ENCODE data around the gene CFTR. TPM values are rescaled to one million over a fixed set of nuclear protein-coding genes. Genes with fewer than 3 reads are reported as not detected.
"Not testable (repeated sequence)": the region's sequence is repeated elsewhere in the genome, so short reads cannot be mapped to it uniquely, and the experiment has no call there.

CFTR gene
- 0.06 TPM in 2 replicates for total RNA-seq (2014; rRNA removed; shearing (Covaris generic))

DNA sequence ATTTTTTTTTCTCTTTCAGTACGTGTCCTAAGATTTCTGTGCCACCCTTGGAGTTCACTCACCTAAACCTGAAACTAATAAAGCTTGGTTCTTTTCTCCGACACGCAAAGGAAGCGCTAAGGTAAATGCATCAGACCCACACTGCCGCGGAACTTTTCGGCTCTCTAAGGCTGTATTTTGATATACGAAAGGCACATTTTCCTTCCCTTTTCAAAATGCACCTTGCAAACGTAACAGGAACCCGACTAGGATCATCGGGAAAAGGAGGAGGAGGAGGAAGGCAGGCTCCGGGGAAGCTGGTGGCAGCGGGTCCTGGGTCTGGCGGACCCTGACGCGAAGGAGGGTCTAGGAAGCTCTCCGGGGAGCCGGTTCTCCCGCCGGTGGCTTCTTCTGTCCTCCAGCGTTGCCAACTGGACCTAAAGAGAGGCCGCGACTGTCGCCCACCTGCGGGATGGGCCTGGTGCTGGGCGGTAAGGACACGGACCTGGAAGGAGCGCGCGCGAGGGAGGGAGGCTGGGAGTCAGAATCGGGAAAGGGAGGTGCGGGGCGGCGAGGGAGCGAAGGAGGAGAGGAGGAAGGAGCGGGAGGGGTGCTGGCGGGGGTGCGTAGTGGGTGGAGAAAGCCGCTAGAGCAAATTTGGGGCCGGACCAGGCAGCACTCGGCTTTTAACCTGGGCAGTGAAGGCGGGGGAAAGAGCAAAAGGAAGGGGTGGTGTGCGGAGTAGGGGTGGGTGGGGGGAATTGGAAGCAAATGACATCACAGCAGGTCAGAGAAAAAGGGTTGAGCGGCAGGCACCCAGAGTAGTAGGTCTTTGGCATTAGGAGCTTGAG is at the start of gene CFTR:
Gene CFTR (plus strand): TSS at position 801 of the 830 bp plus-strand sequence. CDS start 70 bp downstream, outside the sequence.
- peak; percentile 29 for DNase-seq (ENCODE audit: low read depth)

- peak; percentile 72 for DNase-seq (ENCODE audit: low read depth)
These were observed 44.3 kb upstream of the CFTR start for GRCh38 chr7:117435475-117436043.

GRCh38 chr7:117444646-117445045 is 35.2 kb upstream of the CFTR start:
- no peak for DNase-seq (ENCODE audit: low read depth)

- peak; percentile 29 for DNase-seq (ENCODE audit: low read depth)
These were observed 34.6 kb upstream of the CFTR start for GRCh38 chr7:117445206-117445605.

DNA sequence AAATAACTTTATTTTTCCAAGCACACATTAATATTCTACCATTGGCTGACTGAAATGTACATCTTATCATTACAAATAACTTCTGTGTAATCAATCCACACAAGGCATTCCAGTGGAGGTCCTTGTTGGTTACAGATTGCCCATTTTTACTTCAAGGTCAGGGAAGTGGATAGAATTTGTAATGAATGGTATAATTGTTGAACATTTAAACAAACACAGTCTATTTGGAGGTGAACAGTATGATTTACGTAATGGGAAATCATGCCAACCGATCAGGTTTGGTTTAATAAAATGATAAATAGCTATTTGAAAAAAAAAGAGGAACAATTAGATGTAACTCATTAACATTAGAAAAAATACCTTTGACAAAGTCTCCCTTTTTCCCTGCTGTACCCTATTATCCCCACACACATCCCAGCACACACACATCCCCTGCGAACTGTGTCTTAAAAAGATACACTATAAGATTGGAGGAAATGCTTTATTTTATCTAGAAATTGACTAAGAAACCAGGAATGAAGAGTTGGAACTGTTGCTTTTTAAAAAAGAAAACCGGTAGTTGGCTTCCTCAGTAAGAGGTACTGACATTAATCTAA is 33.5 kb upstream of the CFTR start:
- DNase-seq (ENCODE audit: low read depth): no peak

DNA sequence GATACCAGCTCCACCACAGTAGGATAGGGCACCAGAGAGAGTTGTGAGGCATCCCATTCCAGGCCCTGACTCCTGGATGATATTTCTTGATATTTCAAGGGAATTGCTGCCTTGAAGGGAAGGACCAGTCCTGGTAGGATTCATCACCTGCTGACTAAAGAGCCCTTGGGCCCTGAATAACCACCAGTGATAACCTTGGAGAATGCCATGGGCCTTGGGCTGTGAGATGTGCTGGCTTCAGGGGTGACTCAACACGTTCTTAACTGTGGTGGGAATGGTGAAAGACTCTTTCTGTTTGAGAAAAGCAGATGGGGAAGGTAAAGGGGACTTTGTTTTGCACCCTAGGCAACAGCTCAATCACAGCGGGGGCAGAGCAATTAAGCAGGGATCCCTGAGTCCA is 31.2 kb upstream of the CFTR start:
- peak; percentile 6 for DNase-seq (ENCODE audit: low read depth)

GRCh38 chr7:117458977-117459583 is 20.7 kb upstream of the CFTR start:
- no peak for DNase-seq (ENCODE audit: low read depth)

DNA sequence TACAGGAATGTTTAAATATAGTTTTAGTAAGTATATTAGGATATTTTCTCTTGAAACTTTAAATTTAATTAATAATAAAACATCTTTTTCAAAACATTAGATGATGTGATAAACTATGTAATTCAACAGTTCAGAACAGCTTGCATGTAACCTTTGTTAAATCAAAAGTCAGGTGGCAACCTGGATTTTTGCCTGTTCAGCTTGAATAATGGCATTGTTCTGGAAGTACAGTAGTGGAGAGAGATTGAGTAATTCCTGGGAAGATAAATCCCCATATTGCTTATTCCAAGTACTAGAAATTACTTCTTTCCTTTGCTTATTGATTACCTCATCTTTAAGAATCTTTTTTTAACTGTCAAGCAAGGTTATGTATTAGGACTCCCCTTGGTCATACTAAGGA is 20.1 kb upstream of the CFTR start:
- no peak for DNase-seq (ENCODE audit: low read depth)

GRCh38 chr7:117460815-117461214 is 19.0 kb upstream of the CFTR start:
- not testable (repeated sequence) for DNase-seq (ENCODE audit: low read depth)

GRCh38 chr7:117468174-117468573 is 11.7 kb upstream of the CFTR start:
- no peak for DNase-seq (ENCODE audit: low read depth)

GRCh38 chr7:117470777-117471176 is 9.0 kb upstream of the CFTR start:
- no peak for DNase-seq (ENCODE audit: low read depth)

DNA sequence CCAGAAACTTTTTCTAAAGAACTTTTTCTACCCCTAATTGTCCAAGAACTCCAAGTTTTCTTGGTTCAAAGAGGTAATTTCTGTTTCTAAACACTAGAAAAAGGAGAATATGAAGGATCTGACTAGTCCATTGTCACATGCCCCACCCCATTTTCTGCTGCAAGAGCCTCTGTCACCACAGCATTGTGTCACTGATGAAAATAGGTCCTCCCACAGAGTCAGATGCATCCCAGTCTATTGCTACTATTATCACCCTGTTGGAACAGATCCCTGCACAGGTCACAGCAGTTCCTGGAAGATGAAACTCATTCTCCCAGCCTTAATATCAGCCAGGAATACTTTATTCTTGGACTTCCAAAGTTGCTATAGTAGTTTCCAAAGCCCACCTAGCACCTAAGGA is 7.5 kb upstream of the CFTR start:
- DNase-seq (ENCODE audit: low read depth): no peak

DNA sequence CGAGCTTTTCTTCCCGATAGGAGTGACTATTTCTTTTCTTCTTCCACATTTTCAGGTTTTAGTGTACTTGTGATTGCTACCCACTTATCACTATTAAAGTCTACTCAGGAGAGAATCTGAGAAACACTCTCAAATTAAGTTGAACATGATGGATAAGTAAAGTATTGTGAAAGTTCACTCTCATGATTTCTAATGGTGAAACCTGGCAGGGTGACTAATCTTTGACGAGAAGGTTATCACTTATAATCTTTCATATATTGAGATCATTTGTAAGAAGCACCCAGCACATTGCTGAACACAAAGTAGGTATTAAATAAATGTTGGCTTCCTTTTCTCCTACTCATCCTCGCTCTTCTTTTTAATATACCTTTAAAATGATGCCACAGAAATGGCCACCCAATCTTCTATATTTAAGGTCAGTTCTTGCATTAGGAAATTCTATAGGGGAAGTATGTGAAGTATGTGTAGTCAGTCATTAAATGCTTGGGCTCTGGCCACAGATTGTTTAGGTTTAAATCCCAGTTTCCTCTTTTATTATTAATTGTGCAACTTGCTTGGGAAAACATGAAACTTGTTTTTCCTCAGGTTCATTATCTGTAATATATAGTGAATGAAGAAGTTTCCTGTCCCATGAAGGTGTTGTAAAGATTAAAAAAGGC is 3.1 kb upstream of the CFTR start:
- DNase-seq (ENCODE audit: low read depth): no peak

DNA sequence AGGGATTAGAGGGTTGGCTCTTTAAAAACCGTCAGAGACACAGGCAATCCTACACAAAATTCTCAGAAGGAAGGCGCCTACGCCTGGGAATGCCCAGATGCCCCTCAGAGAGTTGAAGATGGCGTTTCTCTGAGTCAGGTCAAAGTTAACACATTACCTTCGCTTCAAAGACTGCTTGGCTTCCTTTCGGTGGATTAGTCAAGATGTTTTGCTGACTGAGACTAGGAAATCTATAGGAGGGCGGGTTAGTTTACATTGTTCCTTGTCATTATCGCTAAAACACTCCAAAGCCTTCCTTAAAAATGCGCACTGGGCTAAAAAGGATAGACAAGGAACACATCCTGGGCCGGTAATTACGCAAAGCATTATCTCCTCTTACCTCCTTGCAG is 995 bp upstream of the CFTR start:
- DNase-seq (ENCODE audit: low read depth): no peak

- DNase-seq (ENCODE audit: low read depth): no peak
These were observed 184 bp downstream of the CFTR start for GRCh38 chr7:117480055-117480362.

DNA sequence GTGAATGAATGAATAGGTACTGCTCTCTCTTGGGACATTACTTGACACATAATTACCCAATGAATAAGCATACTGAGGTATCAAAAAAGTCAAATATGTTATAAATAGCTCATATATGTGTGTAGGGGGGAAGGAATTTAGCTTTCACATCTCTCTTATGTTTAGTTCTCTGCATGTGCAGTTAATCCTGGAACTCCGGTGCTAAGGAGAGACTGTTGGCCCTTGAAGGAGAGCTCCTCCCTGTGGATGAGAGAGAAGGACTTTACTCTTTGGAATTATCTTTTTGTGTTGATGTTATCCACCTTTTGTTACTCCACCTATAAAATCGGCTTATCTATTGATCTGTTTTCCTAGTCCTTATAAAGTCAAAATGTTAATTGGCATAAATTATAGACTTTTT is 1.2 kb downstream of the CFTR start:
- DNase-seq (ENCODE audit: low read depth): no peak

GRCh38 chr7:117485118-117485620 is 5.3 kb downstream of the CFTR start:
- DNase-seq (ENCODE audit: low read depth): no peak

DNA sequence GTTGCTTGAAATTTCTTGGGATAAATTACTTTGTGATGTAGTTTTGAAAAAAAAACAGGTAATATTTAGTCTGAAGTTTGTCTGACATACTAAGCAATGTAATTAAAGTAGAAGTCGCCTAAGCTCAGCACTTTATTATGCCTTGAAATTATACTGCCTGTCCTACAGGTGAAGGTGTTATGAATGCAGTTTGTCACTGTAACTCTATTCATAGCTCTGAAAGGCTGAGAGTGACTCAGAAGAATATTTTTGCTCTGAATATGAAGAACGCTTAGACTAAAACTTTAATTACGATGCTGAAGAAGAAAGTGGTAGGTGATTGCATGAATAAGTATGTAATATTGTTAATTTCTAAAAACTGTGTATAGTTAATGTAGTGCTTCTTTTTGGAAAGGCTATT is 9.2 kb downstream of the CFTR start:
- no peak for DNase-seq (ENCODE audit: low read depth)

DNA sequence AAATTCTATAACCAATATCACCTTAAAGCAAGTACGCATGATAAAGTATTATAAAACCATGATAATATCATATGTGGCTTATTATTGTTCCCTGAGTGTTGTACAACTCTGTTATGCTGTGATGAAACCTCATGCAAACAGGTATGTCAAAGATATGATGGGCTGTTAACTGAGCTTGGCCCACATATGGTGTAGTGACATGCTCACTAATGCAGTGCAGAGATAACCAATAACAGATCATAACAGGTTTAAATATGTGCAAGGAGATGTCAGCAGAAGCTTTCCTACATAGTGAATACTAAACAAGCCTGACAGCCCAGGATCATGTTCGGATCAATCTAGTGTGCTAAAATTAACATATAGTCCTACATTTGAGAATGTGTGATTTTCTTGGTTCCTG is 9.6 kb downstream of the CFTR start:
- DNase-seq (ENCODE audit: low read depth): no peak

- DNase-seq (ENCODE audit: low read depth): no peak
These were observed 10.1 kb downstream of the CFTR start for GRCh38 chr7:117489911-117490310.

- DNase-seq (ENCODE audit: low read depth): no peak
These were observed 12.8 kb downstream of the CFTR start for GRCh38 chr7:117492649-117493048.

DNA sequence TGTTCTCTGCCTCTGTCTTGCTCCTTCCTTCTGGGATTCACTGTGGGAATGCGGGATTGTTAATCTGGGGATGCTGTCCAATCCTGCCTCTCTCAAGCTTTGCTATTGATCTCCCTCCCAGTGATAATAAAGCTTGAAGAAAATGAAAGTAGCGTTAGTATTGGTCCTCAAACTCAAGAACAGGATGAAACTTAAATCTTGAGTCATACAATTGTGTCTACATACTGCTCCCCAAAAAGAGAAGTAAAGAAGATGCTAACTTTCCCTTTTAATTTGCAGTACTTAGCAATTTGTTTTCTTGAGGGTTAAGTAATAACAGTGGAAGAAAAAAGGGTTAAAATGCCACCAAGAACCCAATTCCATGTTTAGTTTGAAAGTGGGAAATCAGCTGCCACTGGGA is 13.6 kb downstream of the CFTR start:
- no peak for DNase-seq (ENCODE audit: low read depth)

Data from Daoy (cell line).